ENCODE results near the gene SLC44A1. TPM values are rescaled to one million over a fixed set of nuclear protein-coding genes. Genes with fewer than 3 reads are reported as not detected.

The SLC44A1 gene
- polyA plus RNA-seq, 4 donors = 7.8 to 70.0 (median 16.0) TPM

DNA sequence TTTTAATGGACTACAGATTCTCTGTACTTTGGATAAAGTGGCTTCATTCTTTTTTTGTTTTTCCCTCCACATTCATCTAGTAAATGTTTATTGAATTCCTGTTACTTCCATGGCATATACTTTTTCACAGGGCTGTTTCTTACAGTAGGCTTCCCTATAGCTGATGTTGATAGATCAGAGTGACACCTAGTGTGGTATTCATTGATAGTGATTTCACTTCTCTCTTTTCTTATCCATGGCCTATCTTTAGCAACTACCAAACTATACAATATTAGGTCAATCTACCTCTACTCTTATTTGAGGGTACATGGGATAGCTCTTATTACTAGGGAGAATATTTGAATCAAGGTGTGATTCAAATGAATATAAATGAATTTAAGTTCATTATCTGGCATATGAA, 239.2 kb downstream of the SLC44A1 start:
- DNase-seq (no peak), FAIRE-seq (no peak)
- Histone ChIP-seq H3K4me1 (ENCODE audit: control insufficient read depth in 3 of 3, insufficient read depth in 2 of 3, low read depth in 1 of 3, low read length in 2 of 3) (no peaks in the 10 kb centered on the region), H3K27ac (ENCODE audit: low read depth in 1 of 3, low read length in 2 of 3) (no peak overlapping the region), H3K36me3 (ENCODE audit: control insufficient read depth in 3 of 3, insufficient read depth in 2 of 3, low read depth in 1 of 3, low read length in 3 of 3) (peaks cover 0 to 2% (median 0%) of the 10 kb centered on the region in 3 donors), H3K4me3 (ENCODE audit: low read depth in 1 of 3, low read length in 3 of 3) (no peak overlapping the region), H3K9me3 (ENCODE audit: control insufficient read depth in 2 of 2, insufficient read depth in 1 of 2, low read depth in 1 of 2, low read length in 1 of 2) (no peaks in the 10 kb centered on the region), H3K27me3 (ENCODE audit: control insufficient read depth in 3 of 3, insufficient read depth in 3 of 3, low read length in 3 of 3) (no peaks in the 10 kb centered on the region)

DNA sequence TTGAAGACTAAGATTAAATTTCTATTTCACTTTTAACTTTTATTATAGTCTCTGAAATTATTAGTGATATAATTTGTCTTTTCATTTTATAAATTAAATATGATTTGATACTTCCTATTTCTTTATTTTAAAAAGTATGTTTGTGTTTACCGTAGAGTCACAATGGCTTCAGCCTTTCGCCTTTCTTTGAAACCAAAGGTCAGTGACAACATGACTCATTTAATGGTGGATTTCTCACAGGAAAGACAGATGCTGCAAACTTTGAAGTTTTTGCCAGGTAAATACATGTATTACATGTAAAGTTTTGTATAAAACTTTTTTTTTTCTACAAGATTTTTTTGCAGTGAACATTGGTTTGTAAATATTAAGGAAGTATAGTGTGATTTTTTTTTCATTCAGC, 239.8 kb downstream of the SLC44A1 start:
- no peaks in the 10 kb centered on the region for H3K4me1 ChIP-seq (ENCODE audit: control insufficient read depth in 3 of 3, insufficient read depth in 2 of 3, low read depth in 1 of 3, low read length in 2 of 3)
- 27 to 73% (median 45%) methylated on average over 2 of the region's 2 CpGs for WGBS, 3 donors
- peaks cover 0 to 2% (median 0%) of the 10 kb centered on the region in 3 donors for H3K36me3 ChIP-seq (ENCODE audit: control insufficient read depth in 3 of 3, insufficient read depth in 2 of 3, low read depth in 1 of 3, low read length in 3 of 3)
- no peaks in the 10 kb centered on the region for H3K27me3 ChIP-seq (ENCODE audit: control insufficient read depth in 3 of 3, insufficient read depth in 3 of 3, low read length in 3 of 3)
- H3K9me3 ChIP-seq (ENCODE audit: control insufficient read depth in 2 of 2, insufficient read depth in 1 of 2, low read depth in 1 of 2, low read length in 1 of 2) = no peaks in the 10 kb centered on the region
- no peak overlapping the region for H3K27ac ChIP-seq (ENCODE audit: low read depth in 1 of 3, low read length in 2 of 3)
- FAIRE-seq = peak; percentile 88
- peak; percentile 28 to 62 for DNase-seq
- H3K4me3 ChIP-seq (ENCODE audit: low read depth in 1 of 3, low read length in 3 of 3) = no peak overlapping the region

GRCh38 chr9:105485131-105485530, 240.7 kb downstream of the SLC44A1 start:
- Histone ChIP-seq H3K36me3 (ENCODE audit: control insufficient read depth in 3 of 3, insufficient read depth in 2 of 3, low read depth in 1 of 3, low read length in 3 of 3) (peaks cover 0 to 2% (median 0%) of the 10 kb centered on the region in 3 donors), H3K9me3 (ENCODE audit: control insufficient read depth in 2 of 2, insufficient read depth in 1 of 2, low read depth in 1 of 2, low read length in 1 of 2) (no peaks in the 10 kb centered on the region), H3K4me1 (ENCODE audit: control insufficient read depth in 3 of 3, insufficient read depth in 2 of 3, low read depth in 1 of 3, low read length in 2 of 3) (no peaks in the 10 kb centered on the region), H3K27me3 (ENCODE audit: control insufficient read depth in 3 of 3, insufficient read depth in 3 of 3, low read length in 3 of 3) (no peaks in the 10 kb centered on the region), H3K27ac (ENCODE audit: low read depth in 1 of 3, low read length in 2 of 3) (no peak overlapping the region), H3K4me3 (ENCODE audit: low read depth in 1 of 3, low read length in 3 of 3) (no peak overlapping the region)
- DNase-seq = no peak
- FAIRE-seq = no peak

Other genes with a start within 250 kb of the SLC44A1 start
- gene FSD1L, start 203.4 kb downstream of the SLC44A1 start, polyA plus RNA-seq = 10 to 100 TPM in 1 of 4 donors, 1 to 10 TPM in 3; 2.2 to 14.4 (median 3.0) TPM